IMR-90 (cell line): ENCODE measurements around the gene SATB2. TPM values are rescaled to one million over a fixed set of nuclear protein-coding genes. Genes with fewer than 3 reads are reported as not detected.

Experiments used
- ATAC-seq: fragments of 200-7000 bp; cut with Tn5 transposase; 2 replicates; pipeline ENCODE4 v1.9.1; 2020; ENCODE audit warnings: low read depth, mild to moderate bottlenecking, moderate library complexity
- BruUV-seq: library from RNA; stranded (reverse); fragments of 400-500 nt; replicated peaks from 2 replicates; lab custom pipeline; 2021; lab: Mats Ljungman, UMichigan
- CTCF ChIA-PET: fragments of 300-600 bp; formaldehyde crosslinking; extraction: SDS; loops from one replicate; lab custom pipeline; 2021; ENCODE audit warnings: antibody characterized with exemption; lab: Yijun Ruan, JAX
- POLR2A ChIA-PET: fragments of 300-600 bp; sonication (Branson Sonifier 250); formaldehyde crosslinking; loops from one replicate; lab custom pipeline; 2022; ENCODE audit warnings: antibody characterized with exemption; ENCODE audit not compliant: unreplicated experiment; lab: Charles Lee
- DNase-seq: peaks from one replicate; pipeline ENCODE4 v3.0.0; 2013
- H2AFZ ChIP-seq: replicated peaks from 2 replicates; pipeline ENCODE3; 2013; ENCODE audit warnings: low read length, mild to moderate bottlenecking; ENCODE audit not compliant: poor library complexity
- H2AK5ac ChIP-seq: 2 replicates; pipeline ENCODE4 v1.6.1; 2013; ENCODE audit warnings: low read depth, low read length, inconsistent platforms
- H2AK9ac ChIP-seq: replicated peaks from 2 replicates; pipeline ENCODE3; 2013; ENCODE audit warnings: mild to moderate bottlenecking, low read depth, low read length, moderate library complexity; ENCODE audit not compliant: poor library complexity
- H2BK120ac ChIP-seq: 2 replicates; pipeline ENCODE4 v1.6.1; 2013; ENCODE audit warnings: low read depth, low read length, inconsistent platforms
- H2BK15ac ChIP-seq: 3 replicates; pipeline ENCODE4 v1.6.1; 2013; ENCODE audit warnings: low read depth, low read length, inconsistent platforms
- H2BK20ac ChIP-seq: 2 replicates; pipeline ENCODE4 v1.6.1; 2013; ENCODE audit warnings: low read depth, mild to moderate bottlenecking, inconsistent platforms, low read length, moderate library complexity
- H2BK5ac ChIP-seq: 2 replicates; pipeline ENCODE4 v1.6.1; 2013; ENCODE audit warnings: mild to moderate bottlenecking, low read depth, low read length, inconsistent platforms; ENCODE audit not compliant: poor library complexity, severe bottlenecking
- H3K14ac ChIP-seq: replicated peaks from 2 replicates; pipeline ENCODE4 v1.6.1; 2013; ENCODE audit warnings: low read depth, low read length, inconsistent platforms
- H3K18ac ChIP-seq: 2 replicates; pipeline ENCODE4 v1.6.1; 2013; ENCODE audit warnings: low read depth, low read length, control low read depth
- H3K23ac ChIP-seq: 2 replicates; pipeline ENCODE4 v1.6.1; 2013; ENCODE audit warnings: low read depth, low read length, inconsistent platforms
- H3K27ac ChIP-seq: 2 replicates; pipeline ENCODE4 v1.5.1; 2013; ENCODE audit warnings: mild to moderate bottlenecking, control low read depth, low read length; ENCODE audit not compliant: insufficient read depth
- H3K27me3 ChIP-seq: 2 replicates; pipeline ENCODE4 v1.6.1; 2013; ENCODE audit warnings: low read length; ENCODE audit not compliant: control insufficient read depth, insufficient read depth
- H3K36me3 ChIP-seq: 2 replicates; pipeline ENCODE4 v1.6.1; 2013; ENCODE audit warnings: low read length, mixed read lengths; ENCODE audit not compliant: control insufficient read depth, insufficient read depth
- H3K4ac ChIP-seq: 2 replicates; pipeline ENCODE4 v1.6.1; 2013; ENCODE audit warnings: low read depth, low read length, inconsistent platforms
- H3K4me1 ChIP-seq: 2 replicates; pipeline ENCODE4 v1.6.1; 2013; ENCODE audit warnings: low read length, mixed read lengths; ENCODE audit not compliant: control insufficient read depth, insufficient read depth
- H3K4me2 ChIP-seq: 2 replicates; pipeline ENCODE4 v1.6.1; 2013; ENCODE audit warnings: low read depth, mild to moderate bottlenecking, control low read depth, low read length, moderate library complexity
- H3K4me3 ChIP-seq: 2 replicates; pipeline ENCODE4 v1.5.1; 2013; ENCODE audit warnings: low read depth, mild to moderate bottlenecking, control low read depth, low read length, moderate library complexity; ENCODE audit not compliant: insufficient read depth
- H3K56ac ChIP-seq: 2 replicates; pipeline ENCODE4 v1.6.1; 2013; ENCODE audit warnings: low read length, inconsistent platforms; ENCODE audit not compliant: insufficient read depth; ENCODE audit errors: extremely low read depth
- H3K79me1 ChIP-seq, 2 experiments: 2 replicates each; pipeline ENCODE4 v1.6.1; 2013; ENCODE audit warnings: low read length in 2 of 2, inconsistent platforms in 1 of 2, low read depth in 1 of 2
- H3K9ac ChIP-seq: 2 replicates; pipeline ENCODE4 v1.6.1; 2013; ENCODE audit warnings: low read depth, low read length, control low read depth
- H3K9me1 ChIP-seq: 2 replicates; pipeline ENCODE4 v1.6.1; 2013; ENCODE audit warnings: low read length, inconsistent platforms; ENCODE audit not compliant: insufficient read depth
- H3K9me3 ChIP-seq: 2 replicates; pipeline ENCODE4 v1.6.1; 2013; ENCODE audit warnings: low read length; ENCODE audit not compliant: control insufficient read depth, insufficient read depth
- H4K20me1 ChIP-seq: 2 replicates; pipeline ENCODE4 v1.6.1; 2013; ENCODE audit warnings: low read length, inconsistent platforms; ENCODE audit not compliant: insufficient read depth
- H4K5ac ChIP-seq: 2 replicates; pipeline ENCODE4 v1.6.1; 2013; ENCODE audit warnings: mild to moderate bottlenecking, low read depth, low read length, control low read depth
- H4K8ac ChIP-seq, 2 experiments: 2 replicates each; pipeline ENCODE4 v1.6.1; 2013; ENCODE audit warnings: low read depth in 2 of 2, low read length in 2 of 2, control low read depth in 1 of 2, inconsistent platforms in 1 of 2
- H4K91ac ChIP-seq: 2 replicates; pipeline ENCODE4 v1.6.1; 2013; ENCODE audit warnings: low read depth, low read length, inconsistent platforms; ENCODE audit not compliant: insufficient read depth
- BHLHE40 ChIP-seq: fragments of 150-350 bp; IDR thresholded peaks from 2 replicates; pipeline ENCODE4 v1.6.1; 2016; ENCODE audit warnings: mild to moderate bottlenecking, low read depth, low read length
- CEBPB ChIP-seq: IDR thresholded peaks from 2 replicates; pipeline ENCODE4 v1.6.1; 2012; ENCODE audit warnings: low read depth, low read length, improper control_type of control experiment
- CHD1 ChIP-seq: IDR thresholded peaks from 2 replicates; pipeline ENCODE4 v1.6.1; 2012; ENCODE audit warnings: low read depth, low read length, improper control_type of control experiment
- CTCF ChIP-seq: conservative IDR thresholded peaks from 2 replicates; pipeline ENCODE4 v1.5.1; 2012; ENCODE audit warnings: mild to moderate bottlenecking, low read depth, low read length, improper control_type of control experiment
- ELK1 ChIP-seq: fragments of 150-350 bp; IDR thresholded peaks from 2 replicates; pipeline ENCODE4 v1.6.1; 2016; ENCODE audit warnings: low read depth, mild to moderate bottlenecking, low read length, moderate library complexity, borderline replicate concordance
- FOS ChIP-seq: fragments of 150-350 bp; IDR thresholded peaks from 2 replicates; pipeline ENCODE4 v1.6.1; 2016; ENCODE audit warnings: low read depth, low read length
- MAFK ChIP-seq: IDR thresholded peaks from 2 replicates; pipeline ENCODE4 v1.6.1; 2012; ENCODE audit warnings: low read depth, low read length, improper control_type of control experiment
- MAZ ChIP-seq: IDR thresholded peaks from 2 replicates; pipeline ENCODE4 v1.6.1; 2012; ENCODE audit warnings: low read depth, mild to moderate bottlenecking, low read length, improper control_type of control experiment, moderate library complexity, borderline replicate concordance
- MXI1 ChIP-seq: IDR thresholded peaks from 2 replicates; pipeline ENCODE4 v1.6.1; 2012; ENCODE audit warnings: low read depth, mild to moderate bottlenecking, low read length, moderate library complexity, borderline replicate concordance
- NFE2L2 ChIP-seq: fragments of 150-350 bp; IDR thresholded peaks from 2 replicates; pipeline ENCODE4 v1.6.1; 2016; ENCODE audit warnings: low read depth, mild to moderate bottlenecking, low read length
- POLR2A ChIP-seq: IDR thresholded peaks from 2 replicates; pipeline ENCODE4 v1.6.1; 2012; ENCODE audit warnings: mild to moderate bottlenecking, low read depth, low read length
- RAD21 ChIP-seq: IDR thresholded peaks from 2 replicates; pipeline ENCODE4 v1.6.1; 2012; ENCODE audit warnings: low read length, improper control_type of control experiment
- RCOR1 ChIP-seq: IDR thresholded peaks from 2 replicates; pipeline ENCODE4 v1.6.1; 2012; ENCODE audit warnings: mild to moderate bottlenecking, low read length, improper control_type of control experiment; ENCODE audit not compliant: insufficient replicate concordance
- RFX5 ChIP-seq: IDR thresholded peaks from 2 replicates; pipeline ENCODE4 v1.8.0; 2012; ENCODE audit warnings: low read depth, mild to moderate bottlenecking, low read length, moderate library complexity
- SMC3 ChIP-seq: fragments of 150-350 bp; IDR thresholded peaks from 2 replicates; pipeline ENCODE4 v1.6.1; 2016; ENCODE audit warnings: low read depth, mild to moderate bottlenecking, antibody characterized with exemption, low read length, moderate library complexity
- WGBS, 2 experiments: methylation state at CpG; one replicate each; pipeline versions ENCODE4 v1.1.5 to v1.1.7; 2013; ENCODE audit warnings: missing lambda C conversion rate in 2 of 2; ENCODE audit not compliant: insufficient read length in 1 of 2; ENCODE audit errors: extremely low coverage in 2 of 2; 5-methylcytosine and 5-hydroxymethylcytosine counted together
- dilution Hi-C: fragments of 300-500 bp; cut with HindIII; formaldehyde crosslinking; loops from one replicate; pipeline ENCODE4 v1.14.3; 2018; ENCODE audit warnings: low sequenced_read_pairs; ENCODE audit not compliant: unreplicated experiment
- in situ Hi-C: fragments of 300-500 bp; cut with MboI; formaldehyde crosslinking; loops from 3 replicates; pipeline ENCODE4 v1.14.3; 2019; ENCODE audit warnings: low sequenced_read_pairs, inconsistent platforms, mixed read lengths
- intact Hi-C: fragments of 100-400 bp; cut with micrococcal nuclease; formaldehyde crosslinking; loops from 2 replicates; pipeline ENCODE4 v1.10.0; 2022
- polyA plus RNA-seq, 3 experiments: library from polyadenylated mRNA; depleted of rRNA; stranded (reverse); fragments of >200 nt; gene quantifications; 2 replicates each; pipeline ENCODE4 v1.2.3, GENCODE V29; 2012; ENCODE audit warnings: low replicate concordance in 1 of 3
- total RNA-seq: library from RNA; depleted of rRNA; stranded (reverse); fragments of >200 nt; gene quantifications from 2 replicates; pipeline ENCODE4 v1.2.3, GENCODE V29; 2012
- TF ChIP-seq, protein P1 (sequence below): fragments of 150-350 bp; IDR thresholded peaks from 2 replicates; pipeline ENCODE4 v1.6.1; 2017; ENCODE audit warnings: mild to moderate bottlenecking, antibody characterized with exemption, low read length, low read depth

SATB2 gene
- total and polyA plus RNA-seq, 2 of the 4 experiments (the other 2 are of a cell fraction) = 6.2 to 8.4 TPM

- WGBS, 2 experiments = no CpG with 5 or more reads among the region's 6 CpGs
- TF ChIP-seq, protein P1, sequence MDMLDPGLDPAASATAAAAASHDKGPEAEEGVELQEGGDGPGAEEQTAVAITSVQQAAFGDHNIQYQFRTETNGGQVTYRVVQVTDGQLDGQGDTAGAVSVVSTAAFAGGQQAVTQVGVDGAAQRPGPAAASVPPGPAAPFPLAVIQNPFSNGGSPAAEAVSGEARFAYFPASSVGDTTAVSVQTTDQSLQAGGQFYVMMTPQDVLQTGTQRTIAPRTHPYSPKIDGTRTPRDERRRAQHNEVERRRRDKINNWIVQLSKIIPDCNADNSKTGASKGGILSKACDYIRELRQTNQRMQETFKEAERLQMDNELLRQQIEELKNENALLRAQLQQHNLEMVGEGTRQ = no peak
- TF ChIP-seq NFE2L2 = no peak
- peak; percentile 89 for TF ChIP-seq SMC3
- TF ChIP-seq FOS = no peak
- TF ChIP-seq MAFK = no peak
- no peak for TF ChIP-seq MAZ
- no peak for TF ChIP-seq MXI1
- TF ChIP-seq BHLHE40 = no peak
- no peak for TF ChIP-seq CHD1
- no peak for TF ChIP-seq CEBPB
- TF ChIP-seq CTCF = peak; percentile 81
- no peak for TF ChIP-seq ELK1
- no peak for TF ChIP-seq RFX5
- TF ChIP-seq RCOR1 = no peak
- no peak for TF ChIP-seq POLR2A
- TF ChIP-seq RAD21 = peak; percentile 76
These were observed 31.1 kb upstream of the SATB2 start for GRCh38 chr2:199488772-199489400.

More at GRCh38 chr2:199488772-199489400, 31.1 kb upstream of the SATB2 start:
- Histone ChIP-seq H3K79me1 (no peaks in the 10 kb centered on the region), H3K9ac (no peak overlapping the region), H3K9me3 (no peaks in the 10 kb centered on the region), H3K18ac (no peak overlapping the region), H4K8ac (no peak overlapping the region), H3K4ac (no peak overlapping the region), H2AK9ac (no peak overlapping the region), H3K56ac (no peak overlapping the region), H3K23ac (no peak overlapping the region), H4K5ac (no peak overlapping the region), H3K14ac (no peak overlapping the region), H3K4me1 (no peaks in the 10 kb centered on the region), H2AK5ac (no peak overlapping the region), H3K36me3 (no peaks in the 10 kb centered on the region), H3K9me1 (no peaks in the 10 kb centered on the region), H3K27me3 (no peaks in the 10 kb centered on the region), H4K91ac (no peak overlapping the region), H2BK120ac (no peak overlapping the region), H2BK5ac (no peak overlapping the region), H4K20me1 (no peaks in the 10 kb centered on the region), H2AFZ (no peak overlapping the region), H2BK15ac (no peak overlapping the region), H3K4me3 (no peak overlapping the region), H3K4me2 (no peak overlapping the region), H2BK20ac (no peak overlapping the region), H3K27ac (no peak overlapping the region)
- in situ Hi-C loops = loop anchor here (10.0 to 25.0 kb wide), 3 partner anchors 827 to 1174 kb away; no protein-coding TSS in a partner anchor
- ChIA-PET POLR2A (no interaction called here), CTCF (interaction anchor here (0.6 to 3.3 kb wide), 19 partner anchors 9 to 1568 kb away, joined by 3 to 30 read pairs (median 4); no protein-coding TSS in a partner anchor)
- BruUV-seq = no TSS peak
- intact Hi-C loops = loop anchor here (1.0 to 5.0 kb wide), 3 partner anchors 373 to 1175 kb away; no protein-coding TSS in a partner anchor
- dilution Hi-C loops = no loop called here
- peak; percentile 86 for ATAC-seq
- peak; percentile 59 for DNase-seq
